Measurements from ENCODE around the gene CAPZB. TPM values are rescaled to one million over a fixed set of nuclear protein-coding genes. Genes with fewer than 3 reads are reported as not detected.

Gene CAPZB
- total and polyA plus RNA-seq, 2 of the 4 experiments (the other 2 are of a cell fraction), result 216 to 304 TPM

- Histone ChIP-seq H3K14ac (replicated peaks; ENCODE audit: low read depth, low read length) (no peak overlapping the region), H3K4me1 (ENCODE audit: control insufficient read depth, insufficient read depth, low read length) (peaks cover 6% of the 10 kb centered on the region), H3K36me3 (ENCODE audit: control insufficient read depth, insufficient read depth, low read length) (no peaks in the 10 kb centered on the region), H4K8ac (ENCODE audit: low read depth in 2 of 2, low read length in 2 of 2) (no peak overlapping the region), H3K23ac (ENCODE audit: low read depth, low read length) (no peak overlapping the region), H2BK20ac (ENCODE audit: low read depth, low read length) (peak overlapping the region; percentile 1; the same call in 1 of the 2 replicates), H3K27me3 (ENCODE audit: control insufficient read depth, insufficient read depth, low read length) (peaks cover 3% of the 10 kb centered on the region; the same call in 1 of the 2 replicates), H3K9ac (ENCODE audit: low read depth, low read length) (no peak overlapping the region), H3K4me2 (ENCODE audit: low read depth, low read length) (no peak overlapping the region), H2BK5ac (ENCODE audit: low read depth, low read length, poor library complexity, severe bottlenecking) (no peak overlapping the region), H3K9me3 (ENCODE audit: control insufficient read depth, insufficient read depth, low read length) (peaks cover 4% of the 10 kb centered on the region), H2AK9ac (replicated peaks; ENCODE audit: low read depth, low read length, poor library complexity) (no peak overlapping the region), H4K91ac (ENCODE audit: insufficient read depth, low read depth, low read length) (no peak overlapping the region), H2AFZ (replicated peaks; ENCODE audit: low read length, poor library complexity) (no peak overlapping the region), H3K4ac (ENCODE audit: low read depth, low read length) (no peak overlapping the region), H3K56ac (ENCODE audit: extremely low read depth, insufficient read depth, low read length) (no peak overlapping the region), H3K18ac (ENCODE audit: low read depth, low read length) (peak overlapping the region; percentile 27; the same call in 1 of the 2 replicates), H4K5ac (ENCODE audit: low read depth, low read length) (peak overlapping the region; percentile 60; the same call in 1 of the 2 replicates), H2BK120ac (ENCODE audit: low read depth, low read length) (no peak overlapping the region), H2AK5ac (ENCODE audit: low read depth, low read length) (0 out of 2 replicates have a peak overlapping the region, but pooled peaks have one; percentile 7), H3K79me1 (ENCODE audit: low read depth in 1 of 2, low read length in 2 of 2) (no peaks in the 10 kb centered on the region), H3K4me3 (ENCODE audit: insufficient read depth, low read depth, low read length) (no peak overlapping the region), H3K9me1 (ENCODE audit: insufficient read depth, low read length) (peaks cover 3% of the 10 kb centered on the region; the same call in 1 of the 2 replicates), H2BK15ac (ENCODE audit: low read depth, low read length) (no peak overlapping the region), H3K27ac (ENCODE audit: insufficient read depth, low read length) (no peak overlapping the region), H4K20me1 (ENCODE audit: insufficient read depth, low read length) (no peaks in the 10 kb centered on the region; the same call in 1 of the 2 replicates)
- in situ Hi-C loops (cut with MboI; ENCODE audit: low sequenced_read_pairs), result no loop called here
- dilution Hi-C loops (cut with HindIII; ENCODE audit: low sequenced_read_pairs, unreplicated experiment), result no loop called here
- ChIA-PET CTCF (no interaction called here), POLR2A (ENCODE audit: unreplicated experiment) (no interaction called here)
- TF ChIP-seq USF2 (IDR thresholded peaks at IDR 0.05; ENCODE audit: low read depth, low read length), result peak; percentile 49; the same call in 1 of the 2 replicates
- TF ChIP-seq ELK1 (IDR thresholded peaks at IDR 0.05; ENCODE audit: borderline replicate concordance, low read depth, low read length), result no peak
- no peak for TF ChIP-seq FOS (IDR thresholded peaks at IDR 0.05; ENCODE audit: low read depth, low read length)
- peak; percentile 74 for DNase-seq
- no TSS peak for BruUV-seq (replicated peaks)
- intact Hi-C loops (cut with micrococcal nuclease), result loop anchor here (5.0 kb wide), 1 partner anchor 45 kb away; no protein-coding TSS in a partner anchor
- no peak for ATAC-seq (ENCODE audit: low read depth)
- no CpG with 5 or more reads among the region's 2 CpGs for WGBS, 2 experiments (ENCODE audit: extremely low coverage in 2 of 2, insufficient read length in 1 of 2)
Measured at GRCh38 chr1:19512545-19512944, 27.2 kb upstream of the CAPZB start.
